Superior temporal gyrus (tissue), 1 donor: Measurements from ENCODE around the gene MCM5.
"Not testable (repeated sequence)": the region's sequence is repeated elsewhere in the genome, so short reads cannot be mapped to it uniquely, and the experiment has no call there.

ENCODE experiments used
- DNase-seq: peaks from one replicate; pipeline ENCODE4 v3.0.0-alpha.2; 2016; ENCODE audit errors: extremely low spot score

MCM5 gene

GRCh38 chr22:35432228-35432905, 32.4 kb downstream of the MCM5 start:
- DNase-seq: no peak

- DNase-seq: no peak
Observed at GRCh38 chr22:35434061-35434710, 34.2 kb downstream of the MCM5 start.

- DNase-seq: no peak
Observed at GRCh38 chr22:35435201-35435740, 35.3 kb downstream of the MCM5 start.

- no peak for DNase-seq
Observed at GRCh38 chr22:35436421-35436820, 36.5 kb downstream of the MCM5 start.

GRCh38 chr22:35437049-35437448, 37.1 kb downstream of the MCM5 start:
- DNase-seq: no peak

- DNase-seq: not testable (repeated sequence)
Observed at GRCh38 chr22:35438673-35439364, 38.9 kb downstream of the MCM5 start.

GRCh38 chr22:35439365-35439717, 39.4 kb downstream of the MCM5 start:
- DNase-seq: no peak

GRCh38 chr22:35440129-35440528, 40.2 kb downstream of the MCM5 start:
- no peak for DNase-seq

GRCh38 chr22:35441489-35442100, 41.7 kb downstream of the MCM5 start:
- no peak for DNase-seq

- DNase-seq: no peak
Observed at GRCh38 chr22:35442471-35442870, 42.5 kb downstream of the MCM5 start.

- no peak for DNase-seq
Observed at GRCh38 chr22:35443338-35443737, 43.4 kb downstream of the MCM5 start.

- DNase-seq: no peak
Observed at GRCh38 chr22:35443790-35444684, 44.1 kb downstream of the MCM5 start.

- DNase-seq: no peak
Observed at GRCh38 chr22:35444685-35445399, 44.9 kb downstream of the MCM5 start.

GRCh38 chr22:35445933-35446332, 46.0 kb downstream of the MCM5 start:
- DNase-seq: no peak

GRCh38 chr22:35446365-35446764, 46.4 kb downstream of the MCM5 start:
- peak; percentile 18 for DNase-seq

- no peak for DNase-seq
Observed at GRCh38 chr22:35448523-35448922, 48.6 kb downstream of the MCM5 start.

GRCh38 chr22:35449829-35450689, 50.1 kb downstream of the MCM5 start:
- no peak for DNase-seq

- no peak for DNase-seq
Observed at GRCh38 chr22:35450824-35451569, 51.1 kb downstream of the MCM5 start.

- DNase-seq: no peak
Observed at GRCh38 chr22:35451592-35451991, 51.7 kb downstream of the MCM5 start.
